Measurements from ENCODE around the gene VIPAS39.

VIPAS39 gene

GRCh38 chr14:77485256-77485655 is 27.9 kb upstream of the VIPAS39 start:
- no peak overlapping the region for H2AFZ ChIP-seq (ENCODE audit: low read depth, low read length)
- H3K4me3 ChIP-seq (ENCODE audit: low read length), result no peak overlapping the region
- H3K36me3 ChIP-seq (ENCODE audit: insufficient read depth, low read length), result no peaks in the 10 kb centered on the region
- H3K4me1 ChIP-seq (ENCODE audit: insufficient read depth, low read length), result no peaks in the 10 kb centered on the region
- peaks cover 7% of the 10 kb centered on the region for H3K27me3 ChIP-seq (ENCODE audit: insufficient read depth, low read length)
- no peaks in the 10 kb centered on the region for H3K9me3 ChIP-seq (ENCODE audit: low read length)

DNA sequence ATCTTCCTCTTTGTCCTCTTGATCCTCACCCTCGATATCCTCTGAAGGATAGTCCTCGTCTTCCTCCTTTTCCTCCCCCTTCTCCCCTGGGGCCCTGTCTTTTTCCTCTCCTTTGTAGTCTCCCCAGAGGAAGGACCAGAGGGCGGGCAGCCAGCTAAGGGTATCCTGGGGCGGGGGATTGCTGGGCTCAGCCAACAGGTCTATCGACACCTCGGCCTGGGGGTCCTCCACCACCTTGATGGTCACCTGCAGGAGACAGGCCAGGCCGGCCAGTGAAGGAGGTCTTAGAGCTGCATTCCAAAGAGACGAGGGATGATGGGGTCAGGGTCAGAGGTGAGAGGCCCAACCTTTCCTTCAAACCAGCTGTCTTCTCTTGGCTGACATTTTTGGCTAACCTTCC is 25.0 kb upstream of the VIPAS39 start:
- H3K4me1 ChIP-seq (ENCODE audit: insufficient read depth, low read length), result no peaks in the 10 kb centered on the region
- no peak overlapping the region for H2AFZ ChIP-seq (ENCODE audit: low read depth, low read length)
- H3K4me3 ChIP-seq (ENCODE audit: low read length), result no peak overlapping the region
- H3K36me3 ChIP-seq (ENCODE audit: insufficient read depth, low read length), result no peaks in the 10 kb centered on the region
- no peaks in the 10 kb centered on the region for H3K9me3 ChIP-seq (ENCODE audit: low read length)
- peaks cover under 1% of the 10 kb centered on the region for H3K27me3 ChIP-seq (ENCODE audit: insufficient read depth, low read length)

DNA sequence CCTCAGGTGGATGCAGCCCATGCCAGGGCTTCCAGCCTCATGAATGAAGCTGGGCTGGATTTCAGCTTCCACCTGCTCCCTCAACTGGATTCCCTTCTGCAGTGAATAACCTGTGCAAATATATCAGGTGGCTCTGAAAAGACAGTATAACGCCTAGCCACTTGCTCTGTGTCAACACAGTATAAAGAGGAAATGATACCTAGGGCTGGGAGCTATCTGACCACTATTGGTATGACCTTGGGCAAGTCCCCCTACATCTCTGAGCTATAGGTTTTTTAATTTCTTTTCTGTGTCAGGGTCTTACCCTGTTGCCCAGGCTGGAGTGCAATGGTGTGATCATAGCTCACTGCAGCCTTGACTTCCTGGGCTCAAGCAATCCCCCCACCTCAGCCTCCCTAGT is 21.4 kb upstream of the VIPAS39 start:
- H3K4me1 ChIP-seq (ENCODE audit: insufficient read depth, low read length), result no peaks in the 10 kb centered on the region
- H3K4me3 ChIP-seq (ENCODE audit: low read length), result no peak overlapping the region
- no peaks in the 10 kb centered on the region for H3K9me3 ChIP-seq (ENCODE audit: low read length)
- peaks cover 18% of the 10 kb centered on the region for H3K27me3 ChIP-seq (ENCODE audit: insufficient read depth, low read length)
- no peak overlapping the region for H2AFZ ChIP-seq (ENCODE audit: low read depth, low read length)
- no peaks in the 10 kb centered on the region for H3K36me3 ChIP-seq (ENCODE audit: insufficient read depth, low read length)

DNA sequence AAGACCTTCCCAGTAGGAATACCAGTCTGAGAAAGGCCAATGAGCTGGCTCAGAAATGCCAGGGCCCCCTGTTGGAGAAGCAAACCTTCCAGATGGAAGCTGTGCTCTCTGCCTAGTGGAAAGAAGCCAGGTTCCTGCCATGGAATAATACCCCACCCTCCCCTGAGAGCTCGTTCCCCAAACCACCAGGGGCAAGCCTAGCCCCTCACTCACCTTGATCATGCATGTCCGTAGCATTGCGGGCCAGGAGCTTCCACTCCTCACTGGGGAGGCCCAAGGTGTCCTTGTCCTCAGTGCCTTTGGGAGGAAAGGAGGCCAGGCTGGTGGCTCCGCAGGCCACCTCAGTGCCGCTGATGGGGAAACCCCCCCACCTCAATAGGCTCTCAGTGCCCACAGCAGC is 20.6 kb upstream of the VIPAS39 start:
- peaks cover 18% of the 10 kb centered on the region for H3K27me3 ChIP-seq (ENCODE audit: insufficient read depth, low read length)
- no peaks in the 10 kb centered on the region for H3K9me3 ChIP-seq (ENCODE audit: low read length)
- no peak overlapping the region for H3K4me3 ChIP-seq (ENCODE audit: low read length)
- H3K36me3 ChIP-seq (ENCODE audit: insufficient read depth, low read length), result no peaks in the 10 kb centered on the region
- no peak overlapping the region for H2AFZ ChIP-seq (ENCODE audit: low read depth, low read length)
- H3K4me1 ChIP-seq (ENCODE audit: insufficient read depth, low read length), result no peaks in the 10 kb centered on the region

GRCh38 chr14:77475432-77476115 is 18.2 kb upstream of the VIPAS39 start:
- Histone ChIP-seq H2AFZ (ENCODE audit: low read depth, low read length) (no peak overlapping the region), H3K27me3 (ENCODE audit: insufficient read depth, low read length) (peaks cover 18% of the 10 kb centered on the region), H3K9me3 (ENCODE audit: low read length) (no peaks in the 10 kb centered on the region), H3K36me3 (ENCODE audit: insufficient read depth, low read length) (no peaks in the 10 kb centered on the region), H3K4me1 (ENCODE audit: insufficient read depth, low read length) (no peaks in the 10 kb centered on the region), H3K4me3 (ENCODE audit: low read length) (no peak overlapping the region)

DNA sequence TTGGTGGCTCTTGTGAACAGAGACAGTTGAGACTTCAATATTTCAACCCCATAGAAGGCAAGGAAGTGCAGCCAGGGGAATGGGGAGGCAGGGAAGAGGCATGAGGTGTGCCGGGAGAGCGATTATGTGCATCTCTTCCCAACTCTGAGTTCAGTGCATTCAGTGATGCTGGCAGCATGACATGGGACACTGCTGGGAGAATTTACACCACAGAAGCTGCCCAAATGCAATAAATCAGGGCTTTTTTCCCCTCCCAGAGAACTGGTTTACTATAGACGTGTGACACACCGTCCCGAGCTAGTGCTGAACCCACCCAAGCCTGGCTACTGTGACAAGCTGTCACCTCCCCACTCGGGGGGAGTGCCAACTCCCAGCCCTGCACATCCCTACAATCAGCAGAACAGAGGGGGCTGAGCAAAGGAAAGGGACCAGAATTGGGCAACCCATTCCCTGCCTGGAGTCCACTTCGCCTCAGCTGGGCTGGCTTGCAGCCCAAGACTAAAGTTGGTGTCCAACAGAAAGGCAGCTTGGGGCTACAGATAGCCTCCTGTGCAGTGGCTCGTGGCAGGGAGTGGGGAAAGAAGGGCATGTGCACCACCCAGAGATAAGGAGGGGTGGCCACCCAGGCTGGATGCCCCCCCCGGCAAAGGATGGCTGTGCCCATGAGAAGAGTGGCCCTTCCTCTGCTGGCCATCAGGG is 17.2 kb upstream of the VIPAS39 start:
- H3K4me3 ChIP-seq (ENCODE audit: low read length), result no peak overlapping the region
- peaks cover 18% of the 10 kb centered on the region for H3K27me3 ChIP-seq (ENCODE audit: insufficient read depth, low read length)

DNA sequence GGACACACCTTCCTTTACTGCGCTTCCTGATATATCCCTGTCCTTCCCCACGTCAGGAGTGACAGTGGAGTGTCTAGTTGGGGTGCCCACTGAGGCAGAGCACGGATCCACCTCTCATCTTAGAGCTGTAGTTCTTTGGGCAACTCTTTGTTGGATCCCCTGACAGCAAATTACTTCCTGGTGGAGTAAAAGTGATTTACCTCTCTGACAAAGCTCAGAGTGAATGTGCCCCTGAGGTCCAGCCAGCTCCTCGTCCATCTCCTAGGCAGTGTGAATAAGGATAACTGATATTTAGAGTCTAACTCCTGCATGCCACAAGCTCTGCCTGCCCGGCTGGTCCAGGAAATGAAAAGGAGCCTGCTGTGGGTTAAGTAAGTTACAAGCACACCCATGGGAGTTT is 16.5 kb upstream of the VIPAS39 start:
- no peaks in the 10 kb centered on the region for H3K9me3 ChIP-seq (ENCODE audit: low read length)
- no peak overlapping the region for H2AFZ ChIP-seq (ENCODE audit: low read depth, low read length)
- H3K36me3 ChIP-seq (ENCODE audit: insufficient read depth, low read length), result peaks cover 9% of the 10 kb centered on the region
- H3K4me1 ChIP-seq (ENCODE audit: insufficient read depth, low read length), result no peaks in the 10 kb centered on the region
- H3K4me3 ChIP-seq (ENCODE audit: low read length), result no peak overlapping the region
- peaks cover 18% of the 10 kb centered on the region for H3K27me3 ChIP-seq (ENCODE audit: insufficient read depth, low read length)

More for the DNA sequence above, 17.2 kb upstream of the VIPAS39 start:
- H3K4me1 ChIP-seq (ENCODE audit: insufficient read depth, low read length), result no peaks in the 10 kb centered on the region
- H3K9me3 ChIP-seq (ENCODE audit: low read length), result no peaks in the 10 kb centered on the region
- no peak overlapping the region for H2AFZ ChIP-seq (ENCODE audit: low read depth, low read length)
- H3K36me3 ChIP-seq (ENCODE audit: insufficient read depth, low read length), result peaks cover 2% of the 10 kb centered on the region

GRCh38 chr14:77470224-77470870 is 12.9 kb upstream of the VIPAS39 start:
- H3K9me3 ChIP-seq (ENCODE audit: low read length), result no peaks in the 10 kb centered on the region
- no peak overlapping the region for H3K4me3 ChIP-seq (ENCODE audit: low read length)

DNA sequence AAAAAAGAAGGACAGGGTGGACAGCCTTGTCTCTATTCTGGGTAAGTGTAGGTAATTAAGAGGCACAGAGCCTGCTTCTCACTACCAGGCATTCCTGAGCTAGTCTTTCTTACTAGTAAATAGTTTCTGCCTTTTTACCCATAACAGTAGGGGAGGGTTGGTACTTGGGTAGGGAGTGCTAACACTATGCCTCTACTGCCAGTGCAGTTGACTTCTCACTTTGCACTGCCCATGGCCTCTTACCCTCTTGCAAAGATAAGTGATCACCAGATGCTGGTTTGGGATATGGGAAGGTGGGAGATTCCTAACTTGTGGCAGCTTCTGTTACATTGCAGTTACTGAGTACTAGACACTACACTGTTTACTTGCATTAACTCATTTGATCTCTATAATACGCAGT is 12.1 kb upstream of the VIPAS39 start:
- peaks cover 51% of the 10 kb centered on the region for H3K36me3 ChIP-seq (ENCODE audit: insufficient read depth, low read length)

More at GRCh38 chr14:77470224-77470870, 12.9 kb upstream of the VIPAS39 start:
- no peak overlapping the region for H2AFZ ChIP-seq (ENCODE audit: low read depth, low read length)
- peaks cover 4% of the 10 kb centered on the region for H3K27me3 ChIP-seq (ENCODE audit: insufficient read depth, low read length)
- H3K4me1 ChIP-seq (ENCODE audit: insufficient read depth, low read length), result no peaks in the 10 kb centered on the region
- H3K36me3 ChIP-seq (ENCODE audit: insufficient read depth, low read length), result peaks cover 43% of the 10 kb centered on the region

DNA sequence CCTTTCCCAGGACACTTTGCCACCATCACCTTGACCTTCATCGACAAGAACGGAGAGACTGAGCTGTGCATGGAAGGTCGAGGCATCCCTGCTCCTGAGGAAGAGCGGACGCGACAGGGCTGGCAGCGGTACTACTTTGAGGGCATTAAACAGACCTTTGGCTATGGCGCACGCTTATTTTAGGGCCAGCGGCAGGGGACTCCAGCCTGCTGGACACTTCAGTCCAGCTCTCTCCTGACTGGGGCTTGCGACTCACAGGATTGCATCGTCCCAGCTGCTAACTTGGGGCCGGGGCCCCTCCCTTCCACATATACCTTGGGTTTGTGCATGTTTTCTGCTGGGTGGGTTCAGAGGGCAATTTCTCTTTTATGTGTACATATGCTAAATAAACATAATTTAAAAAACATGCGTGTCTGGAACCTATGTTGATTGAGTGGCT is 11.7 kb upstream of the VIPAS39 start:
- Histone ChIP-seq H3K9me3 (ENCODE audit: low read length) (no peaks in the 10 kb centered on the region), H3K4me3 (ENCODE audit: low read length) (no peak overlapping the region), H3K4me1 (ENCODE audit: insufficient read depth, low read length) (no peaks in the 10 kb centered on the region), H3K27me3 (ENCODE audit: insufficient read depth, low read length) (no peaks in the 10 kb centered on the region), H2AFZ (ENCODE audit: low read depth, low read length) (no peak overlapping the region), H3K36me3 (ENCODE audit: insufficient read depth, low read length) (peaks cover 54% of the 10 kb centered on the region)

More for the DNA sequence above, 12.1 kb upstream of the VIPAS39 start:
- Histone ChIP-seq H3K27me3 (ENCODE audit: insufficient read depth, low read length) (peaks cover 1% of the 10 kb centered on the region), H2AFZ (ENCODE audit: low read depth, low read length) (no peak overlapping the region), H3K4me3 (ENCODE audit: low read length) (no peak overlapping the region), H3K9me3 (ENCODE audit: low read length) (no peaks in the 10 kb centered on the region), H3K4me1 (ENCODE audit: insufficient read depth, low read length) (no peaks in the 10 kb centered on the region)

- H3K27me3 ChIP-seq (ENCODE audit: insufficient read depth, low read length), result no peaks in the 10 kb centered on the region
- no peaks in the 10 kb centered on the region for H3K4me1 ChIP-seq (ENCODE audit: insufficient read depth, low read length)
- H3K36me3 ChIP-seq (ENCODE audit: insufficient read depth, low read length), result peaks cover 66% of the 10 kb centered on the region
- no peak overlapping the region for H2AFZ ChIP-seq (ENCODE audit: low read depth, low read length)
- no peak overlapping the region for H3K4me3 ChIP-seq (ENCODE audit: low read length)
- H3K9me3 ChIP-seq (ENCODE audit: low read length), result no peaks in the 10 kb centered on the region
Measured at GRCh38 chr14:77467801-77468200, 10.4 kb upstream of the VIPAS39 start.

GRCh38 chr14:77459072-77459723 is 1.8 kb upstream of the VIPAS39 start:
- Histone ChIP-seq H2AFZ (ENCODE audit: low read depth, low read length) (no peak overlapping the region), H3K9me3 (ENCODE audit: low read length) (no peaks in the 10 kb centered on the region), H3K4me3 (ENCODE audit: low read length) (peak overlapping the region; percentile 67), H3K36me3 (ENCODE audit: insufficient read depth, low read length) (peaks cover 40% of the 10 kb centered on the region), H3K4me1 (ENCODE audit: insufficient read depth, low read length) (peaks cover 12% of the 10 kb centered on the region), H3K27me3 (ENCODE audit: insufficient read depth, low read length) (no peaks in the 10 kb centered on the region)
